ENCODE data around the gene EXOC2.

Gene EXOC2

DNA sequence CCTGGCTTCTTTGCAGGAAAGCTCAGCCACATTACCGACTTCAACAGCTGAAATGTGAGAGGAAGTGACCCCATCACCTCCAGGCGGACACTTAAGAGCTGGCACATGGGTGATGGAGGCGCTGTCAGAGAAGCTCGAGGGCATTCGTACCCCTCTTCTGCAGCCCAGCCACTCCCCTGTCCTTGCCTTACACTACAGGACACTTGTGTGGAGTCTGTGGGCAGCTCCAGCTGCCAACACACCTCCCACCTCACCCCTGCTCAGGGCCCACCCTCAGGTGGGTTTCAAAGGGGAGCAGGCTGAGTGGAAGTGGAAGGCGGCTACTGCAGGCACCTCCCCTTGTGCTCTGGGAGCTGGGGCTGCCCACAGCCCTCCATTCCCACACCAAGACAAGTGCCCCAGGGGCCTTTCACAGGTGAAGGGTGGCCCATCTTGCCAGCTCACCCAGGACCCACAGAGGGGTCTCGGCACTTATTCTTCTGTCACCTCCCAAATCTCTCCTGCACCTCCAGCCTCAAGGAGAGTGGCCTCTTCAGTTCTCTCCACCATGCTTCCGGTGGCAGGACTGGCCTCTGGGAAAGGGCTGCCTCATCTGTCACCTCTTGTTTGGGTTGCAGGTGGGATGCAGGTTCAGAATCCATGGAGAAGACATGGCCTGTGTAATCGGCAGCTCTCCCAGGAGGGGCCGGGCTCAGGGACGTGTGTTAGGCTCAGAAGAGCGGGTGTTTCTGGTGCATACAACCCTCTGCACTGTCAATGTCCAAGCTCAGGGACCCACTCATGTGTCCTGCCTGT, 251.6 kb downstream of the EXOC2 start:
- no peak for DNase-seq

DNA sequence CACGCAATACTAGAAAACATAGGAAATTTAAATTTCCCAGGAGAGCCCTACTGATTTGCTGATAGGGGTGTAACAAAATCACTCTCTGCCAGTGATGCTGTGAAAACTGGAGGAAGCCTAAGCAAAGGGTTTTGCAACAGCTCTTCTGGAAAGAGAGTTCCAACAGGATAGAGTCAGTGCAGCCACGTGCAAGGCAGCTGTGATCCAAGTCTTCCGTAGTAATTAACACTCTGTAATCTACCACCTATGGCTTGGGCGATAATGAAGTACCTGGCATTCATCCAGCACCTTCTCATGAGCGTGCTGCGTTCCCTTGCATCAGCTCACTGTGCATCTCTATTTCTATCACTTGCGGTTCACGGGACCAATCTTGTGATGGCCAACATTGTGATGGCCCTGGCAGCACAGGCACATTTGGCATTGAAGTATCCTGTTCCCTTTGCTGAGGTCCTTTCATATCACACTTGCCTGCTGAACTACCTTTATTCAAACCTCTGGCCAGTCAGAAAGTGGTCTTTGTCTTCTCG, 253.2 kb downstream of the EXOC2 start:
- DNase-seq = no peak

DNA sequence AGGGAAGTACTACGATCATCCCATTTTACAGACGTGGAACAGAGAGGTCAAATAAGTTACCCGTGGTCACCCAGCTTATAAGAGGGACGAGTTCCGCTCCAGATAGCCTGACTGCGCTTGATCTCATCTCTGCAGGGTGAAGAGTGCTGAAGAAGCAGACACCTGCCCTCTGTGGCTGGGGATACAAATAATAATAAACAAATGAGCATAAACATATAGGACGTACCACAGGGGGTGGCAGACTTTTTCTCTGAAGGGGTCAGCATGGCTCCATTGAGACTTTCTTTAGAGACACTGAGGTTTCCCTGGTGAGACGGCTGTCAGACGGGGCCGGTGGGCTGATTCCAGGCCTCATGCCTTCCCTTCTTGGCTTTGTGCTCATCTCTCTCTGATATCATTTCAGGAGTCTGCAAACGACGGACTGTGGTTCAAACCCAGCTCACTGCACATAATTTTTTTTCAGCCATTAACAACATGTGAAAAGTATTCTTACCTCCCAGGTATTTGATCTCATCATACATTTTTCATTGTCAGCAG, 254.2 kb downstream of the EXOC2 start:
- DNase-seq = no peak

DNA sequence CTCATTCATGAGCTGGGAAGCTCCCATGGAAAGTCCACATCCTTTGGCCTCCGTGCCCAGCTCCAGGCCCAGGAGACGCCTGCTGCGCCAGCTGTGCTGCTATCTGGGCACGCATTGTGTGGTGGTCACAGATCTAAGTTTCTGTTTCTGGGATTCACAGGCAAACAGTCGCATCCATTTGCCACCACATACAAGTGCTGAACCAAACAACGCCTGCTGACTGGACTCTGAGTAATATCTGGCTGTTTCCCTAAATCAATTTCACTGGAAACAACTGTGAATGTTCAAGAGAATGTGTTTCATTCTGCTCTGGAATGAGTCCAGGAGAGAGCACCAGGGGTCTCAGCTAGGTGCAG, 255.9 kb downstream of the EXOC2 start:
- no peak for DNase-seq

DNA sequence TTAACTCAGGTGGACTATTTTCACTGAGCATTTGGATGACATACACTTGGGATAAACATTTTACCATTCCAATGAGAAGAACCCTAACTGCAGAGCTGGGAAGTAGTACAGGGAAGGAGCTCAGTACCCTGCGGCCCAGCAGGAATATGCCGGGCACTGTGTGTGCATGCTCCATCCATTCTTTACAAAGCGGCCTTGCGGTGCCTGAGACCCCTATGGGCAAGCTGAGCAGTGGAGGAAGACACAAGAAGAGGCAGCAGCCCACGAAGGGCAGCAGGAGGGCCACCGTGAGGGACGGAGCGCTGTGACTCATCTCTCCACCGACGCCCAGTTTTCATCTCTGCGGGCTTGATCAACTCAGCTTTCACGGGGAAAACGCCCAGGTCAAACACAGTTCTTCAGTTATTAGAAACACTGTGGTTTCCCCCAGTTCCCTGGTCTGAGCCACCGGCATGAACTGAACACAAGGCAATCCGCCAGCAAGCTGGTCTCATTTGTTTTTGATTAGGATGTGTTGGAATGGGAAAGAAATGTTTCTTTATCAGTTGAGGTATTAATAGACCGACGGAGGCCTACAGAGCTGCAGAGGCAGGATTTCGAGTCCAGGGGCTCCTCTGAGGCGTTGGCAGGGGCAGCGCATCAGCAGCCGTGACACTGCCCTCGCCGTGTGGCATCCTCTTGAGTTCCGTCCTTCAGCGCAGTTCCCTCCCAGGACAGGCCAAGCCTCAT, 256.5 kb downstream of the EXOC2 start:
- no peak for DNase-seq

DNA sequence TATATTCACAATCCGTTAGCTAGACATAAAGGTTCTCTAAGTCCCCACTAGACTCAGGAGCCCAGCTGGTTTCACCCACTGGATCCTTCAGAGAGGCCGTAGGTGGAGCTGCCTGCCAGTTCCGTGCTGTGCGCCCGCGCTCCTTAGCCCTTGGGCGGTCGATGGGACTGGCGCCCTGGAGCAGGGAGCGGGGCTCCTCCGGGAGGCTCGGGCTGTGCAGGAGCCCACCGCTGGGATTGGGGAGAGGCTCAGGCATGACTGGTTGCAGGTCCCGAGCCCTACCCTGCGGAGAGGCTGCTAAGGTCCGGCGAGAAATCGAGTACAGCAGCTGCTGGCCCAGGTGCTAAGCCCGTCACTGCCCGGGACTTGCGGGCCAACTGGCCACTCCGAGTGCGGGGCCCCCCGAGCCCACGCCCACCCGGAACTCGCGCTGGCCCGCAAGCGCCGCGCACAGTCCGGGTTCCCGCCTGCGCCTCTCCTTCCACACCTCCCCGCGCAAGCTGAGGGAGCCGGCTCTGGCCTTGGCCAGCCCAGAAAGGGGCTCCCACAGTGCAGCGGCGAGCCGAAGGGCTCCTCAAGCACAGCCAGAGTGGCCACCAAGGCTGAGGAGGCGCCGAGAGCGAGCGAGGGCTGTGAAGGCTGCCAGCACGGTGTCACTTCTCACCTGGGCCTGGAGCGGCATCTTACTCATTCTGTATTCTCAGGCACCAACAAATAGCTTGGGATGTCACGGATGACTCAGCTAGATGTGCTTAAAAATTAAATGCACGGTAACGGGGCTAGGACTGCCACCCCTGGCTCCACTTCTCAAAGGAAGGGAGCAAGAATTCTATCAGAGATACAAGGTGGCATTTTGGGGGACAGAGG, 257.3 kb downstream of the EXOC2 start:
- no peak for DNase-seq

Data from activated CD4-positive, alpha-beta T cell treated with anti-CD3 and anti-CD28 coated beads for 1 hour (primary cell).